Neural progenitor cell (in vitro differentiated cells): ENCODE data around the gene MILR1. TPM values are rescaled to one million over a fixed set of nuclear protein-coding genes. Genes with fewer than 3 reads are reported as not detected.

Experiments
- DNase-seq: peaks from one replicate; pipeline ENCODE4 v3.0.0-alpha.2; 2016; ENCODE audit warnings: low spot score
- H2AFZ ChIP-seq: fragments of 200-600 bp; sonication (generic); replicated peaks from 2 replicates; pipeline ENCODE4 v1.6.1; 2016; ENCODE audit warnings: antibody characterized with exemption
- H3F3A ChIP-seq: fragments of 200-600 bp; sonication (generic); 2 replicates; pipeline ENCODE4 v1.6.1; 2016; ENCODE audit warnings: antibody characterized with exemption, low read depth
- H3K27ac ChIP-seq: fragments of 200-600 bp; sonication (generic); 2 replicates; pipeline ENCODE4 v1.5.1; 2016; ENCODE audit warnings: mild to moderate bottlenecking
- H3K27me3 ChIP-seq: fragments of 200-600 bp; sonication (generic); 2 replicates; pipeline ENCODE4 v1.6.1; 2016; ENCODE audit warnings: mild to moderate bottlenecking, moderate library complexity
- H3K36me3 ChIP-seq: fragments of 200-600 bp; sonication (generic); 2 replicates; pipeline ENCODE4 v1.5.1; 2016
- H3K4me1 ChIP-seq: fragments of 200-600 bp; sonication (generic); 2 replicates; pipeline ENCODE4 v1.6.1; 2016; ENCODE audit warnings: mixed run types
- H3K4me2 ChIP-seq: fragments of 200-600 bp; sonication (generic); 2 replicates; pipeline ENCODE4 v1.6.1; 2016
- H3K4me3 ChIP-seq: fragments of 200-600 bp; sonication (generic); 2 replicates; pipeline ENCODE4 v1.5.1; 2016
- H3K79me2 ChIP-seq: fragments of 200-600 bp; sonication (generic); 2 replicates; pipeline ENCODE4 v1.6.1; 2016; ENCODE audit warnings: low read depth
- H3K9ac ChIP-seq: fragments of 200-600 bp; sonication (generic); 2 replicates; pipeline ENCODE4 v1.6.1; 2016
- H3K9me3 ChIP-seq: fragments of 200-600 bp; sonication (generic); 2 replicates; pipeline ENCODE4 v1.5.1; 2016; ENCODE audit warnings: low read depth
- H4K20me1 ChIP-seq: fragments of 200-600 bp; sonication (generic); 2 replicates; pipeline ENCODE4 v1.6.1; 2016; ENCODE audit warnings: low read depth
- H3K27ac Mint-ChIP-seq: 3 replicates; pipeline ENCODE4 v1.8.0; 2021; ENCODE audit warnings: mixed read lengths
- H3K27me3 Mint-ChIP-seq: 2 replicates; pipeline ENCODE4 v1.8.0; 2022; ENCODE audit warnings: low read depth, mild to moderate bottlenecking, inconsistent platforms, moderate library complexity, mixed read lengths; ENCODE audit not compliant: insufficient read depth
- H3K36me3 Mint-ChIP-seq: 3 replicates; pipeline ENCODE4 v1.8.0; 2021; ENCODE audit warnings: mixed read lengths
- H3K4me1 Mint-ChIP-seq: 3 replicates; pipeline ENCODE4 v1.8.0; 2021; ENCODE audit warnings: mixed read lengths
- H3K4me3 Mint-ChIP-seq: 3 replicates; pipeline ENCODE4 v1.8.0; 2021; ENCODE audit warnings: mild to moderate bottlenecking, moderate library complexity, mixed read lengths
- H3K9me3 Mint-ChIP-seq: 3 replicates; pipeline ENCODE4 v1.8.0; 2020; ENCODE audit warnings: mixed read lengths
- EZH2 ChIP-seq: fragments of 200-600 bp; sonication (generic); IDR thresholded peaks from 2 replicates; pipeline ENCODE4 v1.6.1; 2017; ENCODE audit warnings: antibody characterized with exemption, mild to moderate bottlenecking, moderate library complexity
- EZH2phosphoT487 ChIP-seq: fragments of 200-600 bp; sonication (generic); IDR thresholded peaks from 2 replicates; pipeline ENCODE4 v1.6.1; 2017; ENCODE audit warnings: antibody characterized with exemption
- total RNA-seq: library from RNA; depleted of rRNA; stranded (reverse); fragments of >200 nt; gene quantifications from 2 replicates; pipeline ENCODE4 v1.2.3, GENCODE V29; 2015; ENCODE audit warnings: low replicate concordance
- TF ChIP-seq, protein P1 (sequence below): fragments of 200-600 bp; sonication (generic); IDR thresholded peaks from 2 replicates; pipeline ENCODE4 v1.5.1; 2017; ENCODE audit warnings: antibody characterized with exemption, mild to moderate bottlenecking

Gene MILR1
- total RNA-seq, 1 donor from 2014 or later: not detected

DNA sequence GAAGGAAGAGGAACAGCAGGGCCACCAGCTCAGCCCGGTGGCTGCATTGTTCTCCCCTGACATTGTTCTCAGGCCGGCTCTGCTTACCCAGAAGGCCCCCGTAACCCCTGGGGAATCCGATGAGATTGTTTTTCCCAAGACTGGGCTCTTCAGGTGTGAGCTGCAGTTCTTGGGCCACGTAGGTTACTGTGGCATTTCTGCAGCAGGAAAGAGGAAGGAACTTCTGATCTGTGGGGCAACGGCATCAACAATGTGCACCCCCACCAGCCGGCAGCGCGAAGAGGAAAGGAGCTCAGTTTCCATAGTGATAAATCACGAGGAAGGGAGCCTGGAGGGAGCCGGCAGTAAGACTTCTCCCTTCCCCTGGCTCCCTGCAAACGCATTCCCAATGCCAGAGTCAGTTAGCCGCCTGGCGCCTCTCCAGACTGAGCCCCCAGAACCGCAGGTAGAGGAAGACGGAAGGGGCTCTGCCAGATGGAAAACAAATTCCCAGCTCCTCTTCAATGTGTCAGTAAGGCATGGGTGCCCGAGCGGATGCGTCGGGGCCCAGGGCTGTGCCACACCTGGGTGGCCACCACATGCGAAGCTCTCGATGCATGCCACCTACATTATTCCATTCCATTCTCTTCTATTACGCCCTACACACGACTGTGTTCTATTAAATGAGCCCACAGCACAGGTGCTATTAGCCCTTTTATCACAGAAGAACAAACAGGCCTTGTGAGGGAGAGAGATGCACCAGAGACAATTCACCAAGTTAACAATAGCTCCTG lies 36.7 kb upstream of the MILR1 start:
- H4K20me1 ChIP-seq: no peaks in the 10 kb centered on the region
- H3K4me2 ChIP-seq: peak overlapping the region; percentile 78
- peak overlapping the region; percentile 74 for H3K4me3 Mint-ChIP-seq
- H3K4me1 Mint-ChIP-seq: peaks cover 30% of the 10 kb centered on the region
- peak overlapping the region; percentile 78 for H2AFZ ChIP-seq
- H3K9ac ChIP-seq: no peak overlapping the region
- H3K27me3 ChIP-seq: no peaks in the 10 kb centered on the region
- H3K9me3 ChIP-seq: no peaks in the 10 kb centered on the region
- H3F3A ChIP-seq: peaks cover 20% of the 10 kb centered on the region
- H3K27ac ChIP-seq: peak overlapping the region; percentile 63
- peaks cover 17% of the 10 kb centered on the region for H3K4me1 ChIP-seq
- no peaks in the 10 kb centered on the region for H3K36me3 Mint-ChIP-seq
- H3K36me3 ChIP-seq: no peaks in the 10 kb centered on the region
- no peaks in the 10 kb centered on the region for H3K9me3 Mint-ChIP-seq
- peak overlapping the region; percentile 99 for H3K27ac Mint-ChIP-seq
- H3K79me2 ChIP-seq: no peaks in the 10 kb centered on the region
- H3K27me3 Mint-ChIP-seq: peaks cover 18% of the 10 kb centered on the region
- peak; percentile 87 for DNase-seq
- H3K4me3 ChIP-seq: peak overlapping the region; percentile 38
- TF ChIP-seq, protein P1, sequence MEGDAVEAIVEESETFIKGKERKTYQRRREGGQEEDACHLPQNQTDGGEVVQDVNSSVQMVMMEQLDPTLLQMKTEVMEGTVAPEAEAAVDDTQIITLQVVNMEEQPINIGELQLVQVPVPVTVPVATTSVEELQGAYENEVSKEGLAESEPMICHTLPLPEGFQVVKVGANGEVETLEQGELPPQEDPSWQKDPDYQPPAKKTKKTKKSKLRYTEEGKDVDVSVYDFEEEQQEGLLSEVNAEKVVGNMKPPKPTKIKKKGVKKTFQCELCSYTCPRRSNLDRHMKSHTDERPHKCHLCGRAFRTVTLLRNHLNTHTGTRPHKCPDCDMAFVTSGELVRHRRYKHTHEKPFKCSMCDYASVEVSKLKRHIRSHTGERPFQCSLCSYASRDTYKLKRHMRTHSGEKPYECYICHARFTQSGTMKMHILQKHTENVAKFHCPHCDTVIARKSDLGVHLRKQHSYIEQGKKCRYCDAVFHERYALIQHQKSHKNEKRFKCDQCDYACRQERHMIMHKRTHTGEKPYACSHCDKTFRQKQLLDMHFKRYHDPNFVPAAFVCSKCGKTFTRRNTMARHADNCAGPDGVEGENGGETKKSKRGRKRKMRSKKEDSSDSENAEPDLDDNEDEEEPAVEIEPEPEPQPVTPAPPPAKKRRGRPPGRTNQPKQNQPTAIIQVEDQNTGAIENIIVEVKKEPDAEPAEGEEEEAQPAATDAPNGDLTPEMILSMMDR: no peak
- TF ChIP-seq EZH2: no peak
- TF ChIP-seq EZH2phosphoT487: no peak

DNA sequence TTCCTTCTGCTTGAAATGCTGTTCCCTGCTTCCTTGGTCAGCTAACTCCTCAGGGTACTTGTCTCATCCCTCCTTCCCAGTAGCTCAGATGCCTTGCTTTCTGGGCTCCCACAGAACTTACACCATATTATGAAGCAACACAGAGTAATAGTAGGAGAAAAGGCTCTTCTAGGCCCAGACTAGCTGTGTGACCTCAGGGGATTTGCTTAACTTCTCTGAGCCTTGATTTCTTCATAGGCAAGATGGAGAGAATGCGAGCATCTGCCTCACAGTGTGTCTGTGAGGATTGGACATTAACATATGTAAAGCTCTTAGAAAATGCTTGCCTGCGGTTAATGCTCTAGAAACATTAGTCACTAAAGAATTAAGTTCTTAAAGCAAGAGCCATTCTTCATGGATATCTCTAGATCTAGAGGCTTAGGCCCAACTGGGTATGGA lies 36.0 kb upstream of the MILR1 start:
- H3K9ac ChIP-seq: no peak overlapping the region
- peaks cover 30% of the 10 kb centered on the region for H3K4me1 Mint-ChIP-seq
- H3K9me3 Mint-ChIP-seq: no peaks in the 10 kb centered on the region
- no peaks in the 10 kb centered on the region for H3K36me3 ChIP-seq
- H3K4me1 ChIP-seq: peaks cover 17% of the 10 kb centered on the region
- H3K27ac ChIP-seq: no peak overlapping the region
- no peak for DNase-seq
- no peak overlapping the region for H3K4me3 ChIP-seq
- H3K27me3 ChIP-seq: no peaks in the 10 kb centered on the region
- peaks cover 20% of the 10 kb centered on the region for H3F3A ChIP-seq
- H4K20me1 ChIP-seq: no peaks in the 10 kb centered on the region
- peak overlapping the region; percentile 99 for H3K27ac Mint-ChIP-seq
- H3K79me2 ChIP-seq: no peaks in the 10 kb centered on the region
- peaks cover 18% of the 10 kb centered on the region for H3K27me3 Mint-ChIP-seq
- H2AFZ ChIP-seq: no peak overlapping the region
- TF ChIP-seq, protein P1: no peak
- TF ChIP-seq EZH2: no peak
- no peak for TF ChIP-seq EZH2phosphoT487
- H3K9me3 ChIP-seq: no peaks in the 10 kb centered on the region
- no peak overlapping the region for H3K4me2 ChIP-seq
- H3K4me3 Mint-ChIP-seq: peak overlapping the region; percentile 38
- no peaks in the 10 kb centered on the region for H3K36me3 Mint-ChIP-seq

DNA sequence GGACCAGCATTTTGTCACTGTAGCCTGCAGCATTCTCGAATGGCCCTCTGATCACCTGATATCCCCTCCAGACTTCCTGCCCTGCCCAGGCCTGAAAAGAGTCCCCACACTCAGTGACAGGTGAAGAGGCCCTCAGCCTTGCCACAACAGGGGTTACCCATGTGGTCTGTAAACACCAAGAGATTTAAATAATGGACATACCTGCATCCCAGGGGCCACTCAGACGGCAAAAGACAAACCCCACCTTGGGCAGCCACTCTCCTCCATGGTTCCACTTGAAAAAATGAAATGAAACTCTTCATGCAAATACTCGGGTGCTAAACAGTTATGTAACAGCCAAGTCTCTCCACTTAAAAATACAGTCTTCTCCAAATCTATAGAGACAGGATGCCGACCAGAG lies 35.4 kb upstream of the MILR1 start:
- TF ChIP-seq, protein P1: no peak
- TF ChIP-seq EZH2phosphoT487: no peak
- no peak for TF ChIP-seq EZH2
- Histone ChIP-seq H2AFZ (no peak overlapping the region), H3K4me3 (no peak overlapping the region), H4K20me1 (no peaks in the 10 kb centered on the region), H3K4me2 (no peak overlapping the region), H3K27me3 (no peaks in the 10 kb centered on the region), H3F3A (peaks cover 20% of the 10 kb centered on the region), H3K27ac (no peak overlapping the region), H3K79me2 (no peaks in the 10 kb centered on the region), H3K36me3 (no peaks in the 10 kb centered on the region), H3K9me3 (no peaks in the 10 kb centered on the region), H3K4me1 (peaks cover 17% of the 10 kb centered on the region), H3K9ac (no peak overlapping the region)
- H3K27ac Mint-ChIP-seq: peak overlapping the region; percentile 76
- H3K9me3 Mint-ChIP-seq: no peaks in the 10 kb centered on the region
- peaks cover 18% of the 10 kb centered on the region for H3K27me3 Mint-ChIP-seq
- H3K4me3 Mint-ChIP-seq: no peak overlapping the region
- peaks cover 30% of the 10 kb centered on the region for H3K4me1 Mint-ChIP-seq
- no peaks in the 10 kb centered on the region for H3K36me3 Mint-ChIP-seq
- no peak for DNase-seq
